Activated CD4-positive, alpha-beta T cell treated with anti-CD3 and anti-CD28 coated beads for 1 hour (primary cell): Measurements from ENCODE around the gene ZNF700.
"Not testable (repeated sequence)": the region's sequence is repeated elsewhere in the genome, so short reads cannot be mapped to it uniquely, and the experiment has no call there.

Experiments used
- DNase-seq: peaks from one replicate; pipeline ENCODE4 v3.0.0-alpha.2; 2020

Gene ZNF700

DNA sequence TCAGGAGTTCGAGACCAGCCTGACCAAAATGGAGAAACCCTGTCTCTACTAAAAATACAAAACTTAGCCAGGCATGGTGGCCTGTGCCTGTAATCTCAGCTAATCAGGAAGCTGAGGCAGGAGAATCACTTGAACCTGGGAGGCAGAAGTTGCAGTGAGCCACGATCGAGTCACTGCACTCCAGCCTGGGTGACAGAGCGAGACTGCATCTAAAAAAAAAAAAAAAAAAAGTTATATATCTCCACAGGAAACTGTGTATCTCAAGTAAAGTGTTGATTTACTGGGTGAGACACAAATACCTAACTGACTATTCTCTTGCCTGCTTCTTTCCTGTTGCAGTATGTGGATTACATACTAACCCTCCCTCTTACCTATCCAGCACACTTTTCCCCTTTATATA is 67.0 kb downstream of the ZNF700 start:
- not testable (repeated sequence) for DNase-seq

DNA sequence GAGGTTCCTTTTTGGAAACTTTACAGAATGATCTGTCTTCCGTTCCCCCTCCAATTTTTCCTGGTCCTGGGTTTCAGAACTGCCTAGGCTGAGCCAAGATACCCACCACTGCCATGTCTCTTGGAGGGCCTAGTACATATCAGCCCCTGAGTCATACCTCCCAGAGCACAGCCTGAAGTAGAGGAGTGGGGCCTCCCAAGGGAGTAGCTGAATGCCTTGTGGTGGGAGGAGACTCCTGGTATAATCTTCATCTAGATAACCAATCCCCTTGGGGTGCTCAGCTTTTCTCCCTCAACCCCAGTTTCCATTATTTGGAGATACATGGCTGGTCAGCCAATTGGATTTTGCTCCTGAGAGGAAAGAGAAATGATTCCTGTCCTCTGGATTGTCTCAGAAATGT is 70.3 kb downstream of the ZNF700 start:
- DNase-seq, result no peak
